ENCODE data around the gene ADGRA1.

- TF ChIP-seq EZH2 (IDR thresholded peaks at IDR 0.05; ENCODE audit: borderline replicate concordance, low read length) (no peak), CTCF (conservative IDR thresholded peaks at IDR 0.05 in 1 of 2, IDR thresholded peaks at IDR 0.05 in 1 of 2; ENCODE audit: extremely low read depth in 1 of 2, insufficient read depth in 1 of 2, low read depth in 1 of 2, low read length in 2 of 2) (no peak)
These were observed 35.5 kb downstream of the ADGRA1 start for GRCh38 chr10:133123050-133123745.

All from mammary epithelial cell (primary cell).